GM21723 (cell line): Measurements from ENCODE around the gene WNK2.

ENCODE experiments used
- ATAC-seq: cut with Tn5 transposase; IDR thresholded peaks from one replicate; pipeline ENCODE4 v1.9.1; 2021; ENCODE audit warnings: mild to moderate bottlenecking, moderate library complexity; ENCODE audit not compliant: unreplicated experiment

WNK2 gene

GRCh38 chr9:93184432-93185265 is 710 bp downstream of the WNK2 start:
- ATAC-seq: no peak

GRCh38 chr9:93185266-93186214 is 1.6 kb downstream of the WNK2 start:
- no peak for ATAC-seq

GRCh38 chr9:93186215-93186945 is 2.4 kb downstream of the WNK2 start:
- no peak for ATAC-seq

- ATAC-seq: no peak
These were observed 3.1 kb downstream of the WNK2 start for GRCh38 chr9:93187047-93187446.

GRCh38 chr9:93187574-93187973 is 3.6 kb downstream of the WNK2 start:
- no peak for ATAC-seq

DNA sequence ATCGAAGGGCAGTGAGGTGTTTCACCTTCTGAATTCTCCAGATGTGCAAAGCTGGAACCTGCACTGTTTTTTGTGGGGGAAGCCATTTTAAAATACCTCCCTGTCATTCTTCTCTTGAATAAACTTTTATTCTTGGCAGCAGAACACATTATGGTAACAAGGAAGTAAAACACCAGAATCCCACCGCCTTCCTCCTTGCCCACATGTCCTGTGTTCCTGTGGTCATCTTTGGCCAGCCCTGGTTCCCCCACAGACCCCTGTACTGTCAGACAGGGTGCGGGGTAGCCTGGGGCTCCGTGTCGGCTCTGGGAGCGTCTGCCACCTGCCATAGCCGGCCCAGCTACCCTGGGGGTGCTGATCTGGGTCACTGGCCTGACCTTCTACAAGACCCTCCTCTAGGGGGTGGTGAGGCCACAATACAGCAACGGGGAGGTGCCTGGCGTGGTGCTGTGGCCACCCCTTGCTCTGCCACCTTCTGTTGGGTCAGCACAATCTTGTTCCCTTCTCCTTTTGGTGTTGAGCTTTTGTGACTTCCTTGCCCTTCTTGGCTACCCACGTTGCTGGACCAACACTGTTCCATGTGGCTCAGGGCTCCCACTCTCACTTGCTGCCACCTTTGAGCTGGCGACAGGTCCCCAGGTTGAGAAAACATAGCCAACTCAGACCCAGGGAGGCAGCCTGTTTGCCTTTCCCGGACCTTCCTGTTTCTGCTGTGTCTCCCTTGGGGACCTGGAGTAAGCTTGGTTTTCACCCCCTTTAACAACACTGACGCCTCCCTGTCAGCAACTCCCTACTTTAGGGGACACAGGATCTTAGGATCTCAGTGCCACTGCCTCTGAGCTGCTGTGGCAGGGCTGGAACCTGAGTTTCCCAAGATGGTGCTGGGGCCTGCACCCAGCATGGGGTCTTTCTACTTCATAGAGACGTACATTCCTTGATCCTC is 4.8 kb downstream of the WNK2 start:
- ATAC-seq: no peak

DNA sequence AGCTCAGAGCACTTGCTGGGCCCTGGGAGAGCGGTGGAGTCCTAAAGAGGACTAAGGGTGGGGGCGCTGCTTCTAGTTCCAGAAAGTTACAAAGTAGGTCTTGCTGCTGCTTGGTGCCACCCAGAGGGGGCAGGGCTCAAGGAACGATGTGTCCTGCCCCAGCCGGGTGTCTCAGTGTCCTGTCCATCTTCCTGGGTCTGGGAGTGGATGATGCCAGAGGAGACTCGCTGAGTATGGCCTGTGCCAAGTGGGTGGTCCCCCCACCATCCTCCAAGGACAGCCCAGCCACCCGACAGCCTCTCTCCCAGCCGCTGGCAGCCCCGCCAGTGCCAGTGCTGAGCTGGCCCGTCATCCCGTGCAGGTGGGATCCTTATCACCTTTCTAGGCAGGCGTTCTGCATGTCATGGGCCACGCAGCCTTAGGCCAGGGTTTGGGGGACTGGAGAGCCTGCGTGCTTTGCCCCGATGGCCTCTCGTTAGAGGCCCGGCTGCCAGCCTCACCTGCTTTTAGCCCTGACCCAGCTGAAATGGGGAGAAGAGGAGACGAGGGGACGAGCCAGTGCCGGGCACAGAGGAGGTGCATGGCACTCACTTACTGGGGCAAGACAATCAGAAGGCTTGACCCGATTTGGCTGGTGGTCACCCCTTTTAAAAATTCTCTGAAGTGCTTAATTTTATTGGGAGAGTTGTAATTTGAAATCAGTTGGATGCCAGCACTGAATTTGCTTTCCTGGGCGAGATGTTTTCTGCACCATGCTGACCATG is 5.6 kb downstream of the WNK2 start:
- ATAC-seq: no peak

DNA sequence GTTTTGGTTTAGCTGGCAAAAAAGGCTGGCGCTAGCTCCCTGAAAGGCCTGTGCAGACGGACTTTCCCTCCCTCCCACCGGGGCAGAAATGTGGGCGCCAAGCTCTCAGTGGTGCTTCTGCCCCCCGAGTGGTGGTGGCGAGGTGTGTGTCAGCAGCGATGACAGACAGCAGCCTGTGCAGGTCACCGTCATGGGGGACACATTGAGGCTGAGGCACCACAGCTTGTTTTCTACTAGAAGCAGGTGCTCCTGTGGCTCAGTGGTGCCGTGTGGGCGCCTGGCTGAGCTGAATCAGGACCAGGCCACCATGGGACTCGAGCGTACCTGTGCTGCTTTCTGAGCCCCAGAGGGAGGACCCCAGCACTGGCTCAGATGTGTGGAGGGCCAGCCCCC is 6.2 kb downstream of the WNK2 start:
- no peak for ATAC-seq

- ATAC-seq: no peak
These were observed 6.9 kb downstream of the WNK2 start for GRCh38 chr9:93190656-93191353.

DNA sequence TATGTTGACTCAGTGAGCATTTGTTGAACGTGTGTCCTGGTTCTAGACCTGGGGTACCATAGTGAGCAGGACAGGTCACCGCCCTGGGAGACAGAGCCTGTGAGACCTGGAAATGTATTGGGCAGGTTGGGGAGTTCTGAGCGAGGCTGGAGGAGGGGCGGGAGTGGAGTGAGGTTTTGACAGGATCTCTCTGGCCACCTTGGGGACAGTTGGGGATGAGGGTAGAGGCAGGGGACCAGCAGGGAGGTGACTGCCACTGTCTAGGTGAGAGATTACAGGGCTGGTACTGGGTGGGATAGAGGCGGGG is 7.4 kb downstream of the WNK2 start:
- ATAC-seq: no peak

- no peak for ATAC-seq
These were observed 8.9 kb downstream of the WNK2 start for GRCh38 chr9:93192721-93193387.

GRCh38 chr9:93193388-93194220 is 9.7 kb downstream of the WNK2 start:
- ATAC-seq: no peak

DNA sequence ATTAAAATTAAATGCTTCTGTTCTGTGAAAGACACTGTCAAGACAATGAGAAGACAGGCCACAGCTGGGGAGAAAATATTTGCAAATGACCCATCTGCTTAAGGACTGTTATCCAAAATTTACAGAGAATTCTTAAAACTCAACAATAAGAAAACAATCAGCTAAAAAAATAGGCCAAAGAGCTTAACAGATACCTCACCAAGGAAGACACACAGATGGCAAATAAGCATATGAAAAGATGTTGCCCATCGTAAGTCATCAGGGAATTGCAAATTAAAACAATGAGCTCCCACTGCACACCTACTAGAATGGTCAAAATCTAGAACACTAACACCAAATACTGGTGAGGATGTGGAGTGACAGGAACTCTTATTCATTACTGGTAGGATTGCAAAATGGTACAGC is 10.3 kb downstream of the WNK2 start:
- ATAC-seq: no peak

GRCh38 chr9:93194641-93195040 is 10.7 kb downstream of the WNK2 start:
- ATAC-seq: no peak

GRCh38 chr9:93196096-93197055 is 12.4 kb downstream of the WNK2 start:
- ATAC-seq: no peak

- no peak for ATAC-seq
These were observed 13.7 kb downstream of the WNK2 start for GRCh38 chr9:93197670-93198069.
